Tongue (tissue), 2 donors: ENCODE data around the gene TPM1. TPM values are rescaled to one million over a fixed set of nuclear protein-coding genes. Genes with fewer than 3 reads are reported as not detected.

Experiments used
- DNase-seq: peaks from one replicate; pipeline ENCODE4 v3.0.0-alpha.2; 2015
- total RNA-seq: library from RNA; depleted of rRNA; stranded (reverse); fragments of >200 nt; gene quantifications from one replicate; pipeline ENCODE4 v1.2.3, GENCODE V29; 2014

The TPM1 gene
- total RNA-seq, 1 donor from 2014 or later = 4,708 TPM

DNA sequence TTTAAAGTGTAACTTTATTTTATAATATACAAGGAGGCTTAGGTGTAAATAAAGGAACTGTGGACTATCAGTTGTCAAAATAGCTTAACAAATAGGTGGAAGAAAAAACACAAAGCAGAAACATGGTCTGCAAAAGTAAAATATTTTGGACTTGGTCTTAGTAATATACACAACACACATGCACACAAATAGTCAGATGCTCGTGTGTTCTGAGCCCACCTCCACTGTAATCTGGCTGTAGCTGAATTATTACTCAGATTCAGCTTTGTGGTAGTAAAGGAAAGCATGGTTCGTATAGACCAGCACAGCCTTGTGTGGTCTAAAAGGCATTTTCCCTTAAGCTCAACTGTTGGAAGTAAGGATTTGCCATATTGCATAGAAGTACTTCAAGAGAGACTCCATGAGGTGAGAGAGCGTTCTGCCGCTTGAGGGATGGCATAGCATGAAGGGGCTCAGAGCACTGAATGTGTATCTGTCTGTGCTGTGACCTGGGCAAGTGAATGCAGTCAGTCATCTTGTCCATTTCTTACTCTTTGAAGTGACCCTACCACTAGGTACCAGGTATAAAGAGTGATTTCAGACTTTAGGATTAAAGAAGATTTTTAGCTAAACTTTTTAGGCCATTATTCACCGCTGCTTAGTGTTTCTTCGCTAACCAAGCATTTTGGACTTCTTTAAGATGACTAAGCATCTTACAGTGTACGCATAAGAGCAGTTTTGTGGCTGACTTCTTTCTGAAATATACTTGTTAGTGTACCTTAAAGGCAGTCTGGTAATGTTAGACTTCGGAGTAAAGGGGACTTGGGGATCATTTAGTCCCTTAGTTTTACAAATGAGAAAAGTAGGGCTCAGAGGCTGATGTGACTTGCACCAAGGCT is 15.2 kb downstream of the TPM1 start:
- DNase-seq = no peak

DNA sequence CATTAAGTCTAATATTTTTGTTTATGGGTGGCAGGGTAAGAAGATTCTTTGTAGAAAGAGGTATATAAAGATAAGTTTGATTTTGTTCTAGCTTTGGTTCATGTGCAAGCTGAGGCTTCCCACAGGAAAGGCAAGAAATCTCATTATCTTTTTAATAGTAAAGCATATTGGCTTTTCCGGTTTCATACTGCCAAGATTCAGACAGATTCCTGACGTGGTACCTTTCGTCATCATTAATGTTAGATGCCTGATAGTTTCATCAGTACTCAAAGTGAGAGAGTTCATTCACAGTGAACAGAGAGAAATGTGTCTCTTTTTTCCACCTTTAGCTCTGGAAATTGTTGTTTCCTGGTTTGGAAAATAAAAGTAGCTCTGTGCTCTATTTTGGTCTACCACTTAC is 16.5 kb downstream of the TPM1 start:
- DNase-seq = no peak

DNA sequence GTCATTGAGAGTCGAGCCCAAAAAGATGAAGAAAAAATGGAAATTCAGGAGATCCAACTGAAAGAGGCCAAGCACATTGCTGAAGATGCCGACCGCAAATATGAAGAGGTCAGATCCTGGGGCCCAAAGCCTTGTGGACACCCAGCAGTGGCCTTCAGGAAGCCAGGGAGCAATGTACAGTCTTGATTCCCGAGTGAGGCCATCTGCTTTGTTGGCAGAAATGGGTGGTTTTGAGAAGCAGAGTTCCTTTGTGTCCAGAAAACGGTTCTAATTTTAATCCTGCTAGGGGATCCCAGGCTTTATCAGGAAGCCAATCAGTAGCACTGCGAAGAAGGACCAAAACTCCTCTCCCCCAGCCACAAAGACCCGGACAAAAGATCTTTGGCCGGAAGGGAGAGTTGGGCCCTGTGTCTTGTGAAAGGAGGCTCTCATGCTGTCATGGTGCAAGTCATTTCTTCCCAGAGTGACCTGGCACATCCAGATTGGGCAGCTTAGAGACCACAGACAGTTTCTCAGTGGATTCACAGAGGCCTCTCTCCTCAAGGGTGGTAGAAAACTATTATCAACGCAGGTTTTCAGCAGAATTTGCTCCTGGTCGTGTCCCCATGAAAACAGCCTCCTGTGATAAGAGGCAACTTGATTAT is 17.1 kb downstream of the TPM1 start:
- no peak for DNase-seq

DNA sequence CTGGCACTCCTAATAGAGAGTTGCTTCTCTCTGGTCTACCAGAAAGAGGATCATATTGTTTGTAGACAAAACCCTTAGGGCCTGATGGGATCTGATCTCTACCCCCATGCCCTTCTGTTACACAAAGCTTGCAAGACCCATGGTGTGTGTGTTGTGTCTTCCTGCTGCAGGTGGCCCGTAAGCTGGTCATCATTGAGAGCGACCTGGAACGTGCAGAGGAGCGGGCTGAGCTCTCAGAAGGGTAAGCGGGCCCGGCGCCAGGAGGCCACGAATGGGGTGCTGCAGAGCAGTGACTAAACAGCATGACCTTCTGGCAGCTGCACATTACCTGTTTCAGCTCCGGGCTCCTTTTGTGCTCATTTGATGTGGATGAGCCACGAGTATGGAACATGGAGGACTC is 18.2 kb downstream of the TPM1 start:
- DNase-seq = no peak

DNA sequence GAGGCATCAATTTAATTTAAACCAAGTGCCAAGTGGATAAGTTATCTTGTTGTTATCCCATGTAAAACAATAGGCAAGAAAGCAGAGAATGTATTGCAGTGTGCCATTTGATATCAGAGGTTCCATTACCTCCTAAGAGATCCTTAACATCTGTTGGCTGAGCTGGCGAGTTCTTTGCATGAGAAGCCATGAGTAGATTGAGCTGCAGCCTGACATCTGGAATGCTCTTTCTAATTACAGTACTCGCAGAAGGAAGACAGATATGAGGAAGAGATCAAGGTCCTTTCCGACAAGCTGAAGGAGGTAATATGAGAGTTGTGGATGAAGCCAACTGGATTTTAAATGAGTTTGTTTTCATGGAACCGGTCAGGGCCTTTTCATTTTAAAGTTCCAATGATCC is 19.4 kb downstream of the TPM1 start:
- DNase-seq = no peak

DNA sequence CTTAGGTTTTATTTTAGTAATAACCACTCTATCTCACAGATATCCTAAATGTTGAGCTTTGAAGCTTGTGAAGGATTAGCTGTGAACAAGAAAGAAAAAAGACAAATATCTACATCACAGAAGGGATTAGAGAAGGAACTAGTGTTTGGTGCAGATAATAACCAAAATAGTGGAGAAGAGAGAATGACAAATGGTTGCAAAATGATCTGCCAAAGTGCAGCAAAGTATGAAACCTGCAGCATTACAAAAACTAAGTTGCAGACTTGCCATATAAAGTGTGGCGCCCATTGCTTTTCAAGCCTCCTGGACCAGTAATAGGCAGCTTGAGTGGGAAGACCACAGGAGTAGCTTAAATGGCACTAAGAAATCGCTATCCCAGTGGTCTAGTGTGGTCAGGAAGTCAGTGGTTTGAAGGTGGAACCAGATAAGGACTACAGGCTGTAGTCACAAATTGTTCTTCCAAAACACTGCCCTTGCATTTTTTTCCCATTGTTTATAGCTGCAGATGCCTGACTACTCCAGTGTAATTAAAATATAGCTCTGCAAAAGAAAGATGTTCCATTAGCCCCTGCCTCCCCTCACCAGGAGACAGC is 20.7 kb downstream of the TPM1 start:
- no peak for DNase-seq

DNA sequence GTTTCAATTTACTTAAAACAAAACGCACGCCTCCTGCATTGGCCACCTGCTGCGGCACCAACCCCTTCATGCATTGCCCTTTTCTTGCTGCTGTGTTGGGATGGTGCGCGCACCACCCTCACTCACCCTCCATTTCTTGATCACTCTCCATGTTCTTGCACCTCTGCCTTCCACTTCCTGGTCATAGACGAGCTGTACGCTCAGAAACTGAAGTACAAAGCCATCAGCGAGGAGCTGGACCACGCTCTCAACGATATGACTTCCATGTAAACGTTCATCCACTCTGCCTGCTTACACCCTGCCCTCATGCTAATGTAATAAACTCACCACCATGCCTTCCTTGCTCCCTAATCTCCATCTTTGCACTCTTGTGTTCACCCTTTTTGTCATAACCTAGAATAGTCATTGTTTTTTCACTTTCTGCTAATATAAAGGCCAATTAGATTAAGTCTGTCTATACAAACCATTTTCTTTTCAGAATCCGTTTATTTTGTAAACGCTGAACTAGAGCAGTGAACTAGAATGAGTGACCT is 21.4 kb downstream of the TPM1 start:
- DNase-seq = no peak

DNA sequence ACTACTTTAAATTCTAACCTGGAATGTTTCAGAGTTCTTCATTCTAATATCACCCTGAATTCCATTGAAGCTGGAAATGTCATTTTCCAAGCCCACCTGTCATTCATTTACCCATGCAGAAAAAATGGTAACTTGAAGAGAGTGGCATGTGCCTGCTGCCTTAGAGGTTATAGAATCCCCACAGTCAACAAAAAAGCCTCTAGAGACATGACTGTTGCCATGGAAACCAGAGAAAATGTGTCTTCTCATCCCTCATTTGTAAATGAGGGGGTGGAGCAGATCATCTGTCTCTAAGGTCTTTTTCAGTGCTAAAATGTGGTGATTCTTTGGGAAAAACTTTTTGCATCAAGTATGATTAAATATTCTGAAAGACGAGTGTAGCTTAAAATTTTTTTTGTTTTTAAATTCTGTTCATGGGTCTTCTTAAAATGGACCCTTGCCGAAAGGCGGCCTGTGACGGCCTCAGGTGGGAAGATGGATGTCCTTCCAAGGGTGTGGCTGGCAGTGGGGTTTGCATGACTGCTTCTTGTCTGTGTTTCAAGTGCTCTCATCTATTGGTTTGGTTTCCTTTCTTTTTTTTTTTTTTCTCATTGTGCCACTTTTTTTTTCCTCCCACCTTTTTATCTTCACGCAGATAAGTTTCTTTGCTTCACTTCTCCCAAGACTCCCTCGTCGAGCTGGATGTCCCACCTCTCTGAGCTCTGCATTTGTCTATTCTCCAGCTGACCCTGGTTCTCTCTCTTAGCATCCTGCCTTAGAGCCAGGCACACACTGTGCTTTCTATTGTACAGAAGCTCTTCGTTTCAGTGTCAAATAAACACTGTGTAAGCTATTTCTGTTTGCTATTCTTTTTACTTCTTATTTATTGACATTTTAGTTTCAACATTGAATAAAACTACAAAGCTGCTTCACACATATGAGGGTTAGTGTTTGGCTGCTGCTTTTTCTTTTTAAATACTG is 23.0 kb downstream of the TPM1 start:
- no peak for DNase-seq

DNA sequence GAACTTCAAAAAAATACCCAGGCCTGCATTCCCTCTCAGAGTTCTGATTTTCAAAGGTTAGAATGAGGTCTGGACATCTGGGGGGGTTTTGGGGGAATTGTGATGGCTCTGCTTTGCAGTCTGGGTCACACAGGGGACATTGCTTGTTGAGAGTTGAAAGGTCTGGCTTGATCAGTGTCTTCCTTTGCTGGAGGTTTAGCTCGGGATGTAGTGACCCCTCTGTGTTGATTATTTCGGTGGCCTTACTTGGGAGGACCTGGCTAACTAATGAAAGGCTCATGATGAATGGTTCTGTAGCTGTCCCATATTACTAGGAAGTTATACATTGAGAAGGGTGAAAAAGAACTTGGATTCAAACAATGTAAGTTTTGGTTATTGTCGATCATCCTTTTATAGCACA is 23.7 kb downstream of the TPM1 start:
- no peak for DNase-seq

DNA sequence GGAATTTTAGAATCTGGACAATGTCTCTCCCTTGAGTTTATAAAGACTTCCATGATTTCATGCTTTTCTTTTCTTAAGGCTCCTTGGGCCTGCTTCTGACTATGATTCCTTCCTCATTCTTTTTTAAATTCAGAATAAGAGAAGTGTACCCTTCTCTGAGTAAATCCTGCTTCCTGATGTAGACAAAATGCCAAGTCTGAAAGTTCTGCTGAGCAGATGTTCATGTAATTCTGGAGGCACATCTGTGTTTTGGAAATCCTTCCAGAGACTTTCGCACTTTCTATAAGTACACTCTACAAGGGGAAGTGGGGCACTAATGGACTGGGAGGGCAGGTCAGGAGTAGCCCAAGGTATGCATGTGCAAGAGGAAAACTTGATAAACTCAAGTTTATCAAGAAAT is 24.8 kb downstream of the TPM1 start:
- peak; percentile 64 for DNase-seq

DNA sequence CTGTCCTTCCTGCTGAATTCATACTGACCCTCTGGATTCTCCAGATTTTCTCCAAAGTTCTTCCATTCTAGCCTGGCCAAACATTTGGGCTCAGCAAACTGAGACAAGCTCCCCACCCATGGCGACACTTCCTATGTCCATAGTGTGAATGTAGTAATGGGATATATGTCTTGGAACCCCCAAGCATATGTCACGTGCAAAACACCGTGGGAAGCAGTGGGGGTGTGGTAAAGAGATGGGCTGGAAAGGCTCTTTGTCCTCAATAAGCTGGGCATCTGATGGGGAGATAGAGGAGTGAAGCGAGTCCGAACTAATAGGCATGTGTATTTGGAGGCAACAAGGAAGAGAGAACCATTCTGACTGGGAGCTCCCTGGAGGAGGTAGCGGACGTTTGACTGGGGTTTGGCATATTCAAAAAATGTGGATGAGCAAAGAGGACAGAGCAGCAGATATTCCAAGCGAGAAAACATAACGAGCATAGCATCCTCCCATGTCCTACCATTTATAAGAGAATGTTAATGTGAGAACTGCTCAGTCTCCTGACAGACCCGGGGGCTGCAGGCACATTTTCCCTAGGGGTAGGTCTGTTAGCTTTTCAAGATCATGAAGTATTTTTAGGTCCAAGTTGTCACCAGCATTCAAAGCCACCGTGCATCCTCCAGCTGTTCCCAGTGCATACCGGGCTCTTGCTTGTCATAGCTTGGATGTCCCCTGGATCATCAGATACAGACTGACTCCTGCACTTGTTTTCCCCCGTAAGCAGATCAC is 25.6 kb downstream of the TPM1 start:
- peak; percentile 71 for DNase-seq

DNA sequence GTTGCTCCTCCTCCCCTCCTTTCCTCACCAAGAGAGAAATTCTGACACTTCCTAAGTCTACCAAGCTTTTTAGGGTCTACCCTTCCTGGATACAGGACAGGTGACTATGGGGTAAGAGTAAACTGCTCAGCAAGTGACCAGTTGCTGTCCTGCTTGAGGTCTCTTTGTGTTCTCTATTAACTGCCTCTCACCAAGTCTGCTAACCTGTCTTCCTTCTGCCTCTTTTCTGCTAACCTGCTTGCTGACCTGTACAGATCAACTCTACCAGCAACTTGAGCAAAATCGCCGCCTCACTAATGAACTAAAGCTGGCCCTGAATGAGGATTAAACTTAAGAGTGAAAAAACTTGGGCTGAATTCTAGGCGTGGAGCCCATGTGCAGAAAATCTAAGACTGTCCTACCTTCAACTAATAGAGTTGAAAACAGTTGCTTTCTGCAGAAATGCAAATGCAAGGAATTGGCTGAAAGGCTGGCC is 27.1 kb downstream of the TPM1 start:
- no peak for DNase-seq

DNA sequence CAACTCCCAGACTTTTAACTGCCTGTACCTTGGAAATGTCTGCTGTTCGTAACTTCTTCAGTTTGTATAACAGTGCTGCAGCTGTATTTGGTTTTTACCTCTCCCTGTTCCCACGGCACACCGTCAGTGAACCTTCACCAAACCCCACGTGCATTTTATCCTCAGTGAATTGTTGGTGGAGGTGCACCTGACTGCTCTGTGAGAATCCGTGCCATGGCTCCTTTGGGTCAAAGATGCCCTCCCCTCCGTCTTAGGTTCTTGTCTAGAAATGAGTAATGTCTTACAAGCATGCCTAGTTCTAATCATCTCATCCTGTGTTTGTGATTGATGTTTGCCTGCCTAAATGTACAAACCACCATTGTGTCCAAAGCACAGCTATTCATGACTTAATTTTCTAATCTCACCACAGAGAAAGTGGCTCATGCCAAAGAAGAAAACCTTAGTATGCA is 28.2 kb downstream of the TPM1 start:
- no peak for DNase-seq

DNA sequence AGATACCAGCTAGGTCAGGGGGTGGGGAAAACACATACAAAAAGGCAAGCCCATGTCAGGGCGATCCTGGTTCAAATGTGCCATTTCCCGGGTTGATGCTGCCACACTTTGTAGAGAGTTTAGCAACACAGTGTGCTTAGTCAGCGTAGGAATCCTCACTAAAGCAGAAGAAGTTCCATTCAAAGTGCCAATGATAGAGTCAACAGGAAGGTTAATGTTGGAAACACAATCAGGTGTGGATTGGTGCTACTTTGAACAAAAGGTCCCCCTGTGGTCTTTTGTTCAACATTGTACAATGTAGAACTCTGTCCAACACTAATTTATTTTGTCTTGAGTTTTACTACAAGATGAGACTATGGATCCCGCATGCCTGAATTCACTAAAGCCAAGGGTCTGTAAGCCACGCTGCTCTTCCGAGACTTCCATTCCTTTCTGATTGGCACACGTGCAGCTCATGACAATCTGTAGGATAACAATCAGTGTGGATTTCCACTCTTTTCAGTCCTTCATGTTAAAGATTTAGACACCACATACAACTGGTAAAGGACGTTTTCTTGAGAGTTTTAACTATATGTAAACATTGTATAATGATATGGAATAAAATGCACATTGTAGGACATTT is 28.9 kb downstream of the TPM1 start:
- no peak for DNase-seq

DNA sequence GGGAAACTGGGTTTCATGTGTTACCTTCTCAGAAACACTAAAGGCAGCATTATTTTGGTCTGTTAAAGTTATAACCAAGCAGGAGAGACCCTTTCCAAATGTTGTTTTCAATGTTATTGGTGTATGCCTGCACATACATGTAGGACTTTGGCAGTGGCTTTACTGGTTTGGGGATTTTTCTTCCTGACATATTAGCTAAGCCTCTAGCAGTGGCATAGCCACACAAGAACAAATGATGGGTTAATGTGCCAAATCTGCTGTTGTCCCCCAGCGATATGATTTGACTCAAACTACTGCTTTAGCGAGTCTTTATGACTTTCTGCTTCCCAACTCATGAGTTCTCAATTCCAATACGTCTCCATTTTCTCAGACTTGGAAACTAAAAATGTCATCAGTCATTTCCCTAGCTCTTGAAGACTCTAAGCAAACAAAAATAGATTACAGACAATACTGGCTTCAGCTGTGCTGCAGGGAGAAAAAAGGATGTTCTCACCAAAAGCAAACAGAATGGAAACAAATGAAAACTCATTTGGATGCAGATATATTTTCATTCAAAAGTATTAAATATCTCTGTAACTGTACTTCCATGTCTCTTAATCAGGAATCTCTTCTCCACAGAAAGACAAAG is 29.6 kb downstream of the TPM1 start:
- DNase-seq = no peak

DNA sequence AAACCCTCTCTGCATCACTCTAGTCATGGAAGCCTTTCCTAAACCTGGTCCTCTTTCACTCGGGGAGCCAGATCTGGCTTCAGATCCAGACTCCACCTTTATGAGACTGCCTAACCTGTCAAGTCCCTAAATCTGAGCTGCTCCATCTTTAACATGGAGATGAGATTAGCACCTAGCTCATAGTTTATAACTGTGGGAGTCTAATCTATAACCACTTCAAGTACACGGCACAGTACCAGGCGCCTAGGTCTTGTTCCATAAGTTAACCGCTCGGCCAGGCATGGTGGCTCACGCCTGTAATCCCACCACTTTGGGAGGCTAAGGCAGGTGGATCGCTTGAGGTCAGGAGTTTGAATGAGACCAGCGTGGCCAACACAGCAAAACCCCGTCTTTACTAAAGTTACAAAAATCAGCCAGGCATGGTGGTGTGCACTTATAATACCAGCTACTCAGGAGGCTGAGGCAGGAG is 30.3 kb downstream of the TPM1 start:
- DNase-seq = no peak

DNA sequence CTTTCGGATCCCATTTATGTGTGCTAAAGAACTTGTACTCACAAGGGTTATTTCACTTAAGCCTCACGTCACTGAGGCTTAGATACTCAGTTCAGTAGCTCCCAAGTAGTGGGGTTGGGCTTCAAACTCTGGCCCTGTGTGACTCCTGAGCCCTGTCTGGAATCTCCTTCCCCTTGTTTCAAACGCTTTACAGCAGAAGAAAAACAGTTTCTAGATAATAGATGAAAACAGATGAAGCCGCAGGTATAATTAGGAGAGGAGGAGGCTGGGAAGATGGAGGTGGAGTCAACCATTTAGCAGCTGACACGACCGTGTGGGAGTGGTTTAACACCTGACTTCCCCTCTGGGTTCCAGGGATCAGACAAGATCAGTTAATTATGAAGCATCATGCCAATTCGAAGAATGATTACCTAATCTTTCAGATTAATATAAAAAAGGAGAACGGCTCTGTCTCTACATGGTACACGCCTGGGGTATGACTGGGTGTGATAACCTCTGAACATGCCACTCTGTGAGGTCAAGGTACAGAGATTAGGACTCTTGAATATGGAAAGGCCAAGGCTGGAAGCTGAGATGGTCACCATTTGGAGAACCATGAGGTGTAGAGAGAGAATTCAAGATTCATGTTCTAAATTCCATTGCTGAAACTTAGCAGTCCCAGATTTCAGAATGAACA is 31.1 kb downstream of the TPM1 start:
- no peak for DNase-seq

DNA sequence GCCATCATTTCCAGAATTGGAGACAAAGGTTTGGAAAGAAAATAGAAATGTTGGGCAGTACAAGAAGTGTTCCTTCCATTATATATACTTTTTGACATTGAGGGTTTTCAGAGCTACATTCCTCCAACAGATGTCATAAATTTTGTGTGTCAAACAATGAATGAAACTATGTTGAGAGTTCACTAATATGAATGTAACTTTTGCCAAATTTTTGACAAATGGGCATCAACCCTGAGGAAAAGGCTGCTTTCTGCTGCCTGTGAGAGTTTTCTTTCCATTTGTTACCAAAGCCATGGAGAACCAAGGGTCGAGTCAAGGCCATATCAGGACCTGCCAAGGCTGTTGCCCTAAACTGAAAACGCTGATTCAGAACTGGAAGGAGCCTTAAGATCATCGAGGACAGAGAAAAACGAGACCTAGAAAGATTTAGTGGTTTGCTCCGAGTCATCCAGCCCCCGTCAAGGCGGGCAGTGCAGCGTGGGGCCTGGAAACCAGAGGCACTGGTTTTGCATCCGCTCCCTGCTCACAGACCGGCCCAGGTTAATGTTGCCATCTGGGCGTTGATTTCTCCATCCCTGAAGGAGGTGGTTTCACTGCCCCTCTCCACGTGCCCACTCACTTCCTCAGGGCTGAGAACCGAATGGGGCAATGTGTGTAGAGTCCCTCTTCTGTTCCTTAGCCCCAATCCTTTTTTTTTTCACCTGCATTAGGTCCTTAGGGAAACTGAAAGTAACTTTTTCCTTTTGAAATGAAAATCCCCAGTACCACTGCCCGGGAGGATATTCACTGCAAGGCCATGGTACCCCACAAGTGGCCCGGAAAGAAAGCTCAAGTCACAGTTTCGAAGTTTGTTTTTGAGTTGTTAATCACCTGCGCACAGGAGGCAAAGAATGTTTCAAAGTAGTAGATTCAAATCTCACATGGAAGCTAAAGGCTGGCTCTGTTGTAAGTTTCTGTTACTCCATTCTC is 32.8 kb downstream of the TPM1 start:
- peak; percentile 77 for DNase-seq
